Pulmonary artery endothelial cell (primary cell): ENCODE measurements around the gene TMPRSS3. TPM values are rescaled to one million over a fixed set of nuclear protein-coding genes. Genes with fewer than 3 reads are reported as not detected.
A peak's percentile ranks its signal among the peaks of the same experiment; 100 is the strongest.

Experiments
- DNase-seq: peaks from one replicate; pipeline ENCODE4 v3.0.0-alpha.2; 2011; ENCODE audit warnings: low read depth, low spot score
- total RNA-seq: library from RNA; depleted of rRNA; stranded (reverse); fragments of >200 nt; gene quantifications from 2 replicates; pipeline ENCODE4 v1.2.3, GENCODE V29; 2014

Gene TMPRSS3
- total RNA-seq, 1 donor from 2014 or later: not detected

- DNase-seq: no peak
Observed at GRCh38 chr21:42351626-42352440, 44.0 kb downstream of the TMPRSS3 start.

GRCh38 chr21:42350927-42351426, 44.9 kb downstream of the TMPRSS3 start, which contains the start of gene TFF2:
TSS of gene TFF2 (minus strand) at chr21:42350994. CDS start at chr21:42350957, 37 bp downstream.
- no peak for DNase-seq

- DNase-seq: no peak
Observed at GRCh38 chr21:42350318-42350910, 45.4 kb downstream of the TMPRSS3 start.

GRCh38 chr21:42349420-42350317, 46.2 kb downstream of the TMPRSS3 start:
- DNase-seq: no peak

- DNase-seq: no peak
Observed at GRCh38 chr21:42348762-42349161, 47.1 kb downstream of the TMPRSS3 start.

- DNase-seq: no peak
Observed at GRCh38 chr21:42347601-42348327, 48.1 kb downstream of the TMPRSS3 start.

- no peak for DNase-seq
Observed at GRCh38 chr21:42346866-42347600, 48.8 kb downstream of the TMPRSS3 start.

- DNase-seq: no peak
Observed at GRCh38 chr21:42346441-42346840, 49.4 kb downstream of the TMPRSS3 start.

- no peak for DNase-seq
Observed at GRCh38 chr21:42344631-42345030, 51.2 kb downstream of the TMPRSS3 start.

- no peak for DNase-seq
Observed at GRCh38 chr21:42343963-42344510, 51.8 kb downstream of the TMPRSS3 start.

GRCh38 chr21:42343556-42343955, 52.3 kb downstream of the TMPRSS3 start:
- no peak for DNase-seq

GRCh38 chr21:42343101-42343500, 52.8 kb downstream of the TMPRSS3 start:
- no peak for DNase-seq

- DNase-seq: no peak
Observed at GRCh38 chr21:42341776-42342542, 53.9 kb downstream of the TMPRSS3 start.

- DNase-seq: no peak
Observed at GRCh38 chr21:42340187-42341050, 55.4 kb downstream of the TMPRSS3 start.

GRCh38 chr21:42338729-42339715, 56.8 kb downstream of the TMPRSS3 start:
- DNase-seq: no peak

GRCh38 chr21:42337830-42338728, 57.8 kb downstream of the TMPRSS3 start:
- DNase-seq: peak; percentile 10
